Psoas muscle (tissue), 8 donors: ENCODE results near the gene ABCC1. TPM values are rescaled to one million over a fixed set of nuclear protein-coding genes. Genes with fewer than 3 reads are reported as not detected.
"Not testable (repeated sequence)": the region's sequence is repeated elsewhere in the genome, so short reads cannot be mapped to it uniquely, and the experiment has no call there.

Experiments
- ATAC-seq, 4 donors: fragments of 200-7000 bp; cut with Tn5 transposase; one replicate each; pipeline ENCODE4 v1.9.1; 2020; ENCODE audit warnings: moderate library complexity in 3 of 4, mild to moderate bottlenecking in 2 of 4
- DNase-seq, 2 donors: peaks; one replicate each; pipeline ENCODE4 v3.0.0-alpha.2; 2020
- H3K27ac ChIP-seq: fragments of 200-600 bp; one replicate; pipeline ENCODE4 v1.8.0; 2022
- H3K27me3 ChIP-seq, 3 donors: fragments of 200-600 bp in 1 of 3; one replicate each; pipeline versions ENCODE4 v1.6.1 to v1.8.0; 2013 to 2022; ENCODE audit warnings: low read length in 2 of 3, mild to moderate bottlenecking in 2 of 3, moderate library complexity in 1 of 3; ENCODE audit not compliant: insufficient read depth in 3 of 3
- H3K36me3 ChIP-seq, 2 donors: fragments of 200-600 bp in 1 of 2; one replicate each; pipeline versions ENCODE4 v1.6.1 to v1.8.0; 2013 to 2022; ENCODE audit warnings: low read depth in 1 of 2, mild to moderate bottlenecking in 1 of 2, moderate library complexity in 1 of 2; ENCODE audit not compliant: insufficient read depth in 1 of 2
- H3K4me1 ChIP-seq: fragments of 200-600 bp; one replicate; pipeline ENCODE4 v1.8.0; 2022
- H3K4me3 ChIP-seq: fragments of 200-600 bp; one replicate; pipeline ENCODE4 v1.8.0; 2022; ENCODE audit warnings: mild to moderate bottlenecking
- H3K9me3 ChIP-seq: fragments of 200-600 bp; one replicate; pipeline ENCODE4 v1.8.0; 2022
- CTCF ChIP-seq: fragments of 200-600 bp; IDR thresholded peaks from one replicate; pipeline ENCODE4 v1.8.0; 2022; ENCODE audit warnings: antibody characterized with exemption
- WGBS, 3 donors: extraction: QIAGEN DNeasy Blood & Tissue Kit; methylation state at CpG; one replicate each; pipeline versions ENCODE4 v1.1.6 to v1.1.7; 2013; 5-methylcytosine and 5-hydroxymethylcytosine counted together
- intact Hi-C, 2 donors: fragments of 100-400 bp; cut with DNase I; formaldehyde crosslinking; loops; one replicate each; pipeline versions ENCODE4 v1.11.0 to v1.14.2; 2022
- polyA plus RNA-seq, 3 donors: library from polyadenylated mRNA; stranded (reverse); fragments of 200-250 nt; gene quantifications; one replicate each; pipeline ENCODE4 v1.2.3, GENCODE V29; 2013
- total RNA-seq, 4 donors: library from RNA; stranded (reverse); fragmentation: NEBNext Ultra II Directional in 2 of 4; extraction: Animal tissue kit (Norgen Biotek cat#: 25700) in 2 of 4; gene quantifications; one replicate each; pipeline versions ENCODE4 v1.2.1 to v1.2.4, GENCODE V29; 2021 to 2023
- donor health status: healthy with polysubstance abuse.
- donor health status: DM: no; HTN: no; CAD: no; lungs with moderate emphysema.
- donor health status: Bipolar disorder and iron deficiency.
- donor health status: healthy.
- donor health status: DM: yes; HTN: yes; CAD: no.
- donor health status: DM: no; HTN: no; CAD: no.
- donor health status: DM: no; HTN: no; CAD: no.
- donor health status: DM: yes; HTN: yes; CAD: no.

Gene ABCC1
- total and polyA plus RNA-seq, 7 donors = 7.4 to 36.5 (median 20.5) TPM

GRCh38 chr16:16161319-16161718, 211.9 kb downstream of the ABCC1 start:
- TF ChIP-seq CTCF = no peak
- Histone ChIP-seq H3K9me3 (no peaks in the 10 kb centered on the region), H3K27ac (no peak overlapping the region), H3K36me3 (no peaks in the 10 kb centered on the region), H3K4me1 (no peaks in the 10 kb centered on the region), H3K27me3 (no peaks in the 10 kb centered on the region), H3K4me3 (no peak overlapping the region)
- DNase-seq (no peak), ATAC-seq (no peak)
- intact Hi-C loops = no loop called here
- WGBS, 3 donors = 62 to 79% (median 69%) methylated on average over 5 of the region's 5 CpGs

GRCh38 chr16:16161840-16162239, 212.4 kb downstream of the ABCC1 start:
- DNase-seq, intact Hi-C loops, H3K27me3 ChIP-seq, H3K27ac ChIP-seq, ATAC-seq, H3K36me3 ChIP-seq, H3K4me3 ChIP-seq, H3K9me3 ChIP-seq, H3K4me1 ChIP-seq: not testable (repeated sequence)
- WGBS, 3 donors = 83 to 90% (median 87%) methylated on average over 5 of the region's 5 CpGs

GRCh38 chr16:16162591-16162990, 213.2 kb downstream of the ABCC1 start:
- Histone ChIP-seq H3K4me1 (no peaks in the 10 kb centered on the region), H3K27me3 (no peaks in the 10 kb centered on the region), H3K36me3 (no peaks in the 10 kb centered on the region), H3K9me3 (no peaks in the 10 kb centered on the region), H3K27ac (no peak overlapping the region), H3K4me3 (no peak overlapping the region)
- no peak for DNase-seq
- WGBS, 3 donors = 64 to 69% (median 68%) methylated on average over 3 of the region's 3 CpGs
- intact Hi-C loops = no loop called here
- ATAC-seq = no peak
- TF ChIP-seq CTCF = no peak

GRCh38 chr16:16163109-16163508, 213.7 kb downstream of the ABCC1 start:
- WGBS, 3 donors = 63 to 76% (median 63%) methylated on average over 4 of the region's 4 CpGs
- H3K4me3 ChIP-seq = no peak overlapping the region
- no peak overlapping the region for H3K27ac ChIP-seq
- intact Hi-C loops = no loop called here
- H3K36me3 ChIP-seq = no peaks in the 10 kb centered on the region
- DNase-seq (no peak), ATAC-seq (no peak)
- no peaks in the 10 kb centered on the region for H3K4me1 ChIP-seq
- no peak for TF ChIP-seq CTCF
- H3K9me3 ChIP-seq = no peaks in the 10 kb centered on the region
- H3K27me3 ChIP-seq = no peaks in the 10 kb centered on the region

GRCh38 chr16:16163571-16163970, 214.2 kb downstream of the ABCC1 start:
- Histone ChIP-seq H3K4me3 (no peak overlapping the region), H3K27ac (no peak overlapping the region), H3K27me3 (no peaks in the 10 kb centered on the region), H3K36me3 (no peaks in the 10 kb centered on the region), H3K9me3 (no peaks in the 10 kb centered on the region), H3K4me1 (no peaks in the 10 kb centered on the region)
- no peak for TF ChIP-seq CTCF
- DNase-seq = no peak
- ATAC-seq = no peak
- 55 to 65% (median 64%) methylated on average over 5 of the region's 5 CpGs for WGBS, 3 donors
- intact Hi-C loops = no loop called here
